Measurements from ENCODE around the gene CERS3. TPM values are rescaled to one million over a fixed set of nuclear protein-coding genes. Genes with fewer than 3 reads are reported as not detected.

The CERS3 gene
- total and polyA plus RNA-seq, 2 of the 4 experiments (the other 2 are of a cell fraction): not detected

- H3K9me1 ChIP-seq (ENCODE audit: insufficient read depth, low read length): no peaks in the 10 kb centered on the region
- BruUV-seq (replicated peaks): no TSS peak
- WGBS, 2 experiments (ENCODE audit: extremely low coverage in 2 of 2, insufficient read length in 1 of 2): no CpG with 5 or more reads among the region's 2 CpGs
- H3K56ac ChIP-seq (ENCODE audit: extremely low read depth, insufficient read depth, low read length): no peak overlapping the region
- H4K5ac ChIP-seq (ENCODE audit: low read depth, low read length): no peak overlapping the region
- H4K8ac ChIP-seq (ENCODE audit: low read depth in 2 of 2, low read length in 2 of 2): no peak overlapping the region
- no peaks in the 10 kb centered on the region for H3K36me3 ChIP-seq (ENCODE audit: control insufficient read depth, insufficient read depth, low read length)
- no peak overlapping the region for H2BK120ac ChIP-seq (ENCODE audit: low read depth, low read length)
- no peaks in the 10 kb centered on the region for H4K20me1 ChIP-seq (ENCODE audit: insufficient read depth, low read length)
- no peak overlapping the region for H3K9ac ChIP-seq (ENCODE audit: low read depth, low read length)
- no peak overlapping the region for H3K4me2 ChIP-seq (ENCODE audit: low read depth, low read length)
- no peak overlapping the region for H2AFZ ChIP-seq (replicated peaks; ENCODE audit: low read length, poor library complexity)
- ATAC-seq (ENCODE audit: low read depth): no peak
- no peak overlapping the region for H2AK5ac ChIP-seq (ENCODE audit: low read depth, low read length)
- no peak overlapping the region for H3K23ac ChIP-seq (ENCODE audit: low read depth, low read length)
- no peak overlapping the region for H2AK9ac ChIP-seq (replicated peaks; ENCODE audit: low read depth, low read length, poor library complexity)
- H3K9me3 ChIP-seq (ENCODE audit: control insufficient read depth, insufficient read depth, low read length): peaks cover 14% of the 10 kb centered on the region
- H3K79me1 ChIP-seq (ENCODE audit: low read depth in 1 of 2, low read length in 2 of 2): no peaks in the 10 kb centered on the region
- H3K27me3 ChIP-seq (ENCODE audit: control insufficient read depth, insufficient read depth, low read length): no peaks in the 10 kb centered on the region
- H2BK5ac ChIP-seq (ENCODE audit: low read depth, low read length, poor library complexity, severe bottlenecking): no peak overlapping the region
- no peak for DNase-seq
- H4K91ac ChIP-seq (ENCODE audit: insufficient read depth, low read depth, low read length): no peak overlapping the region
- no peak overlapping the region for H3K18ac ChIP-seq (ENCODE audit: low read depth, low read length)
- dilution Hi-C loops (cut with HindIII; ENCODE audit: low sequenced_read_pairs, unreplicated experiment): no loop called here
- H3K27ac ChIP-seq (ENCODE audit: insufficient read depth, low read length): no peak overlapping the region
- TF ChIP-seq BHLHE40 (IDR thresholded peaks at IDR 0.05; ENCODE audit: low read depth, low read length): no peak
- no peak for TF ChIP-seq FOS (IDR thresholded peaks at IDR 0.05; ENCODE audit: low read depth, low read length)
- no peak for TF ChIP-seq POLR2A (IDR thresholded peaks at IDR 0.05; ENCODE audit: low read depth, low read length)
- TF ChIP-seq NFE2L2 (IDR thresholded peaks at IDR 0.05; ENCODE audit: low read depth, low read length): no peak
- TF ChIP-seq RAD21 (IDR thresholded peaks at IDR 0.05; ENCODE audit: low read length): no peak
- no peak for TF ChIP-seq MAZ (IDR thresholded peaks at IDR 0.05; ENCODE audit: borderline replicate concordance, low read depth, low read length)
- TF ChIP-seq MXI1 (IDR thresholded peaks at IDR 0.05; ENCODE audit: borderline replicate concordance, low read depth, low read length): no peak
- no peak for TF ChIP-seq SMC3 (IDR thresholded peaks at IDR 0.05; ENCODE audit: low read depth, low read length)
- TF ChIP-seq RCOR1 (IDR thresholded peaks at IDR 0.05; ENCODE audit: insufficient replicate concordance, low read length): no peak
- no peak for TF ChIP-seq CHD1 (IDR thresholded peaks at IDR 0.05; ENCODE audit: low read depth, low read length)
- TF ChIP-seq USF2 (IDR thresholded peaks at IDR 0.05; ENCODE audit: low read depth, low read length): no peak
- no peak overlapping the region for H2BK20ac ChIP-seq (ENCODE audit: low read depth, low read length)
- no peak overlapping the region for H2BK15ac ChIP-seq (ENCODE audit: low read depth, low read length)
- ChIA-PET CTCF (no interaction called here), POLR2A (ENCODE audit: unreplicated experiment) (no interaction called here)
- no peak overlapping the region for H3K4ac ChIP-seq (ENCODE audit: low read depth, low read length)
- intact Hi-C loops (cut with micrococcal nuclease): no loop called here
- no peaks in the 10 kb centered on the region for H3K4me1 ChIP-seq (ENCODE audit: control insufficient read depth, insufficient read depth, low read length)
- H3K4me3 ChIP-seq (ENCODE audit: insufficient read depth, low read depth, low read length): no peak overlapping the region
- in situ Hi-C loops (cut with MboI; ENCODE audit: low sequenced_read_pairs): no loop called here
- no peak overlapping the region for H3K14ac ChIP-seq (replicated peaks; ENCODE audit: low read depth, low read length)
Measured at GRCh38 chr15:100468285-100468684, 60.5 kb downstream of the CERS3 start.
